HG02973 (cell line): ENCODE data around the gene PPOX.

Experiments used
- ATAC-seq: cut with Tn5 transposase; IDR thresholded peaks from one replicate; pipeline ENCODE4 v1.9.1; 2021; ENCODE audit warnings: moderate library complexity; ENCODE audit not compliant: unreplicated experiment

The PPOX gene

DNA sequence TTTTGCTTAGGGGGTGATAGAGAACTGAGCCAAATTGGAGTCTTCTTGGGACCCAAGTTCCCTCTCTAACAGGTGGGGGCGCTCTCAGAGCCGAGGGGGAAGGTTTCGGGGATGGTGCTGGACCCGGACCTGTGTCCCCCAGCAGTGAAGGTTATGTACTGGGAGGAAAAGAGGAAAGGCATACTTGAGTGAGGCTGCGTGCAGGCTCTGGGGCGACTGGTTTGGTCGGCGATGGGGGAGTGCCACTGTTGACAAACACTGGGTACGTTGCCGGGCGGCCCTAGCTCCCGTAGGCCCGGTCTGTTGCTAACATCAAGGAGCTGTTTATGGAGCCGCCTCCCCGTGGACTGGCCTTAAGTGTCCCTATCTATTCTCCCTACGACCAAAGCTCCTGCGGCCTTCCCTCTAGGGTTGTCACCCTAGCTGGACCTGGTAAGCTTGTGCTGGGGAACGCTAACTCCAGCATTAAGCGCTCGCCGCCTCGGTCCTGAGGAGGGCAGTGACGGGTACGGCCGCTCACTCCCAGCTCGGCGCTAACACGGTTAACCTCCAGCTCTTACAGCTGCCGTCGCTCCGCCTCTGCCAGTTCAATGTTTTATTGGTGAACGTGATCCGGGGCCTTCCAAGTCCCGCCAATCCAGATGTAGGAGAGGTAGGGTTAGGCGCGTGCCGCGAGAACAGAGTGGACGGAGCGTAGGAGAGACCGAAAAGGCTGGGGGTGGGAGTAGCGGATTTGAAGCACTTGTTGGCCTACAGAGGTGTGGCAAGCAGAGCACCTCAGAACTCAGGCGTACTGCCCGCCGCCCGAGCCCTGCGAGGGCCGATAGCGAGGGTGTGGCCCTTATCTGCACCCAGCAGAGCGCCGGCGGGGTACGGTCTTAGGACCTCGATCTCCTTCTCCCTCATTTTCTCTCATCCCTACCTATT is at the start of gene PPOX:
Gene PPOX (plus strand): TSS at position 685 of the 927 bp plus-strand sequence. CDS start 422 bp downstream, outside the sequence.
- peak; percentile 86 for ATAC-seq

DNA sequence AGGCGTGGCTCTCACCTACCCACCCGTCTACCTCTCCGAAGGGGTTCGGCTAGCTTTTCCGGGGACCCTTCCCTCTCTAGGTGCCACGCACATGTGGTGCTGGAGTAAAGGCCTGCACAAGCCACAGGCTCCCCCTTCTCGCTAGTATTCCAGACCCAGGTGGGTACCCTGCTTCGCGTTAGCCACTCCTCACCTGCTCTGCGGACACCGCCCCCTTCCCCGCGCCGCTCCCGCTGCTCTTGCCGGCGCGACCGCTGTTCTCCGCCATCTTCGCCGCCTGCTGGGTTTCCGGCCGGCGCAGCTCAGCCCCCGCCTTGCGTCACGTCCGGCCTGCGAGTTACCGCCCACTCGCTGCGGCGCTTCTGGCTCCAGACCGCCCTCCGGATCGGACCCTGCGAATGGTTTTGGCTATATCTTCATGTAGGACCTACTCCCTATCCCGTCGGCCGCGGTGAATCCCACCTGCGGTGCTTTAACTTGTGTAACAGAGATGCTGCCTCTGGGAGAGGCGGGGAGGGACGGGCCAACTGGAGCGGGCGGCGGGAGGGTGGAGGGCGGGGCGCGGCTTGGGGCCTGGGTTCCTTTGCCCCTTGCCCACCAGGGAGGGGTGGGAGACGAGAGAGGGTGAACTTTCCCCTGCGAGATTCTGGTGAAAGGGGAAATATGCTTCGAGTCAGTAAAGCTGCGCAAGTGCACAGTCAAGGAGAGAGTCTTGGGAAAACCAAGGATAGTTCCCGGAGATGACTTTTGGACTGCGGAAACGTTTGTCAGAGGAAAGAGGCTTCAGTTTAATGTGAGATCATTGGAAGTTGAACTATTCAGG is 48.3 kb upstream of the PPOX start, which contains the start of the genes NIT1 and PFDN2:
Gene NIT1 (plus strand): TSS at position 347 of the 823 bp plus-strand sequence. CDS start 72 bp downstream, at position 419.
Gene PFDN2 (minus strand): TSS at position 279 of the 823 bp plus-strand sequence. CDS start 11 bp downstream, at position 268.
- ATAC-seq: peak; percentile 71

DNA sequence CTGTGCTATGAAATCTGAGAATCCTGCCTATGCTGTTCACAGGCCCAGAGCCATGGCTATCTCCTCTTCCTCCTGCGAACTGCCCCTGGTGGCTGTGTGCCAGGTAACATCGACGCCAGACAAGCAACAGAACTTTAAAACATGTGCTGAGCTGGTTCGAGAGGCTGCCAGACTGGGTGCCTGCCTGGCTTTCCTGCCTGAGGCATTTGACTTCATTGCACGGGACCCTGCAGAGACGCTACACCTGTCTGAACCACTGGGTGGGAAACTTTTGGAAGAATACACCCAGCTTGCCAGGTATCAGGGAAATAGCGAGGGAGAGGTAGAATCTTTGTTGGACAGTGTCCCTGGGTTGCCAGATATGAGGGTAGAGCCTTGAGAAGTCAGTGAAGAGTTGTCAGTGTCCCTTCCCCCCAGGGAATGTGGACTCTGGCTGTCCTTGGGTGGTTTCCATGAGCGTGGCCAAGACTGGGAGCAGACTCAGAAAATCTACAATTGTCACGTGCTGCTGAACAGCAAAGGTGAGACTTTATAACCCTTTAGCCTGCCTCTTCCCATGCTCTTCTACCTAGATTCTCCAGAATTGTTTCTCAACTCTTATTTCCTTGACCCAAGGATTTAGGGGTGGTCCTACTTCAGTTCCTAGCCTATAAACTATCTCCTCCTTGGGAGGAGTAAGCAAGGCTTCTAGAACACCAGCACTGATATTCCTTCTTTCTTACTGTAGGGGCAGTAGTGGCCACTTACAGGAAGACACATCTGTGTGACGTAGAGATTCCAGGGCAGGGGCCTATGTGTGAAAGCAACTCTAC is 46.9 kb upstream of the PPOX start:
- ATAC-seq: peak; percentile 63

DNA sequence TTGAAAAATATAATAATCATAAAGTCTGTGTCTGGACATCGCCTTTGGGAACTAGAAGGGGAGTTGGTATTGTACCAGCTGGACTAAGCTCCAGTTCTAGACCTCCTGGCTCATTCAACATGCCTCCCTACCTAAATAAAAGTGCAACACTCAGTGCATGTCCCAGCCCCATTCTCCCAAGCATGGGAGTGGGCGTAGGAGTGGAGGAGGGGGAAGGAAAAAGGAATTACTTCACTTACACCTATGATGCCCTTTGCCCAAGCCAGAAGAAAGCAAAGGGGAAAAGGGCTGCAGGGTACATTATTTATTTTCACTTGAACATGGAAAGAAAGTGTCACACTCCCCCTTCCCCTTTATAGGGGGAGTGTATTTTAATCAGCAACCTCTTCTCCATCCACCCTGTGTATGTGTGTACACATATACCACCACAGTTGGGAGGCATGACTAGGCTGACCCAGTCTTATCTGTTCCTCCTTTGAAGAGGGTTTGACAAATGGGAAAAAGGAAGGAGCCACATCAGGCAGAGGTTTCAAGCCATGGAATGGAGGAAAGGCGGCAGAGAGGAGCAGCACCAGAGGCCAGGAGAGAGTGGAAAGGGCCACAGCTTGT is 45.1 kb upstream of the PPOX start:
- ATAC-seq: no peak

DNA sequence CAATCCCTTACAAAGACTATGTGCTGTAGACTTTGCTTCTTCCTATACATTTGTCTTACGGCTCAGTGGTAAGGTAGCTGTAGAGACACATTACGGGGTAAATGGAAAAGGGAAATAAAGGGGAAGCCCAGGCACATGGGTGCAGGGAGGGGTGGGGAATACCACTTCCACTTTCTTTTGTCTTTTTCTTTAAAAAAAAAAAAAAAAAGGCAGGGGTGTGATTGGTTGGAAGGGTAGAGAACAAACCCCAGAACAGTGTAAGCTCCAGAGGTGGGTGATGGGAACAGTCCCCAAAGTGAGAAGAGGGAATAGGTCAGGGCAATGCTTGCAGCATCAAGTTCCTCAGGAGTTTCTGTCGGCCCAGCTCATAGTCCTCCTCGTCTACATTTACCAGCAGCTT is 44.4 kb upstream of the PPOX start:
- no peak for ATAC-seq

DNA sequence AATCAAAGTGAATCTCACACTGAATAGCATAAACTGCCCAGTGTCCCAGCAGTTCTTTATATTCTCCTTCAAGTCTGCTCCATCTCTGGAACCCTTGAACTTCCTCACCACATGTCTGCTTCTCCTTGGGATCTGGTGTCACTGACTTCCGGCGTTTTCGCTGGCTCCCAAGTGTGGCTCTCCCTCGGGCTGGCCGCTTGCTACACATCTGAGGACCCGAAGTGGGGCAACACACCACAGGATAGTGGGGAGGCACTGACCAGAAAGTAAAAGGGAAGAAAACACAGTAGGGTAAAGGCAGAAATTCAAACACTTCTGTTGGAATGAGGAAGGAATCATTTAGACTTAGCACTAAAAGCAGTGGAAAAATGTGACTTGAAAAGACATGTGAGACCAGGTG is 43.3 kb upstream of the PPOX start:
- no peak for ATAC-seq

DNA sequence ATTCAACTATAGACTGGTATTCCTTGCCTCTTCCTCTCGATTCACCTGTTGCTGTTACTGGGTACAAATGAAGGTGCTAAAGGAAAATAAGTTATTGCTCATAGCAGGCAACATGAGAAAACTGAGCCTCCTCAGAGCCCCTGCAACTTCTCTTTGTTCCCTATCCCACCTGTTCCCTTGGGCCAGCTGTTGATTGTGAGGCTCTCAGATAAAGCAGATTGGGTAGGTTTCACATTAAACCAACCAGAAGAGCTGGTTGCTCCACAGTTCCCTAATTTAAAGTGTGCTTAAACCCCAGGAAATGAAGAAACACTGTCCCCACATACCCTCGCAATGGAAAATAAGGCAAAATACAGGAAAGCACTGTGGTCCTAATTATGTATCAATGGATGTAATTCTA is 38.6 kb upstream of the PPOX start:
- no peak for ATAC-seq

DNA sequence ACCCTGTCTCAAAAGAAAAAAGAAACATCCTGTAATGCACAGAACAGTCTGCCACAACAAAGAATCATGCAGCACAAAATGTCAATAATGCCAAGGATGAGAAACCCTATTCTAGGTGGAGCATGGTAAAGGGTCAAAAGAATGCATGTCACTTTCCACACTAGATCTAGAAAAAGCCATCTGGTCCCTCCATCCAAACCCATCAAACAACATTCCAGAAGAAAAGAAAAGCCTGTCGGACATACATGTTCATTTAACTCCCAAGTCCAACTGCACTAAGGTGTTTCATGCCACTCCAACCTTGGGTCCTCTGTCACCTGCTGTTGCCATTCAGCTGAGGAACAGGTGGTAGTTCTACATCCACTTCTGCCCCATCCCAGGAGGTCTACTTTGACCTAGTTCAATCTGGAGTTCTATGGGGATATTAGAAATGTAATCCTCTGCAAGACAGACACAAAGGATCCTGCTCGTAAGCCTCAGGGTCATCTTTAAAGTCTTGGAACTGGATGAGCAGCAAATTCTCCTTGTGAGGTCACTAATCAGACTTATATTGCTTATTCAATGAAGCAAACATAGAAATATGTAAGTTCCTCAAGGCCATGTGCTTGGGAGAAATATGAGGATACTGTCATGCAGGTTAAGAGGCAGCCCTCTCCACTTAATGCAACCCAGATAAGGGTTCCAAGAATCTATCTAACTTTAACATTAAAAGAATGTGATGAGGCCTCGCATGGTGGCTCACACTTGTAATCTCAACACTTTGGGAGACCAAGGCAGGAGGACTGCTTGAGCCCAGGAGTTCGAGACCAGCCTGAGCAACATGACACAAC is 37.4 kb upstream of the PPOX start:
- no peak for ATAC-seq

DNA sequence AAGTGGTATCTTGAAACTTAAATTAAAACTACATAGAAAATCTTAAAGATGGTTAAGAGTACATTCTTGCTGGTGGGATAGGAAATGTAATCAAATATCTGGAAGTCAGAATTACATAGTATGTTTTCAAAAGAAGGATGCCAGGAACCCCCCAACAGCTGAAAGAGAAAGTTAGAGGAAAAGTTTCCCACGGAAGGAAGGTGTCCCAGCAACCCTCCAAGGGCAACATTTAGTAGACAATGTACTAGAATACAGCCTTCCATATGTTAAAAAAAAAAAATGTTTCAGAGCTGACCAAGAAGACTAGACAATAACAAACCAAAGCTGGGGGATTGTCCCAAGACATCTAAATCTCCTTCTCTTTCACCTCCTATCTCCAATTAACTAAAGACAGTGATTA is 36.0 kb upstream of the PPOX start:
- ATAC-seq: no peak

DNA sequence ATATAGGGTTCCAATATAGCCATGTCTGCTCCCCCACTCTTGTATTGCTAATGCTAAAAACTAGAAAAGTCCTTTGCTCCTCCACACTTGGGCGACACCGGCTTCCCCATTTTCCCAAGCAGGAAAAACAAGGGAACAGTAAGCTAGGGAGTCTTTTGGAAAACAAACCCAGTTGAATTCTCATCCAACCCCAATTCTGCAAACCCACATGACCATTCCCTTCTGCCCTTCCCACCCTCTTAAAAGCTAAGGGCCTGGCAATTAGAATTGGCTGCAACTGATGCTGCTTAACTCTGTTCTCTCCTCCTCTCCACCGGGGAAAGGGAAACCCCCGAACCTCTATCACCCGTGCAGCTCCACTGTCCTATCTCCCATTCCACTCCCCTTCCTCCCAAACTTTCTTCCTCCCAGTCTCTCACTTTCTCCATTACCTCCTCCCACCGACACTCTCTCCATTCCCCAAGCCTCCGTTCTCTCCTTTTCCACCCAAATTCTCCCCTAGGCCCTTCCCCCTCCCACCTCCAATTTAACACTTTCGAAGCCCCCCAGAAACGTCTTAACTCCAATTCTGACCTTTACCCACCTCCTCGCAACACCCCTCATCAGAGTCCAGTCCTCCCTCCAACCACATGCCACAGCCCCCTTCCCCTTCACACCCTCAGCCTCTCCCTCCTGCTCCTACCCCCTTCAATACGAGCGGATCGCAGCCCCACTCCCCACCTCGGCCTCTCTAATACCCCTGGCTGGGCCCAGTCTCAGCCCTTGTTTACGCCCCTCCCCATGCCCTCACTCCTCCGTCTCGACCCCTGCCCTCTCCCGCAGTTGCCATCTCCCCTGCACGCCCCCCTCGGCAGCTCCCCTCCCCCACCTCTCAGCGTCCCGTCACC is 34.5 kb upstream of the PPOX start:
- ATAC-seq: no peak

DNA sequence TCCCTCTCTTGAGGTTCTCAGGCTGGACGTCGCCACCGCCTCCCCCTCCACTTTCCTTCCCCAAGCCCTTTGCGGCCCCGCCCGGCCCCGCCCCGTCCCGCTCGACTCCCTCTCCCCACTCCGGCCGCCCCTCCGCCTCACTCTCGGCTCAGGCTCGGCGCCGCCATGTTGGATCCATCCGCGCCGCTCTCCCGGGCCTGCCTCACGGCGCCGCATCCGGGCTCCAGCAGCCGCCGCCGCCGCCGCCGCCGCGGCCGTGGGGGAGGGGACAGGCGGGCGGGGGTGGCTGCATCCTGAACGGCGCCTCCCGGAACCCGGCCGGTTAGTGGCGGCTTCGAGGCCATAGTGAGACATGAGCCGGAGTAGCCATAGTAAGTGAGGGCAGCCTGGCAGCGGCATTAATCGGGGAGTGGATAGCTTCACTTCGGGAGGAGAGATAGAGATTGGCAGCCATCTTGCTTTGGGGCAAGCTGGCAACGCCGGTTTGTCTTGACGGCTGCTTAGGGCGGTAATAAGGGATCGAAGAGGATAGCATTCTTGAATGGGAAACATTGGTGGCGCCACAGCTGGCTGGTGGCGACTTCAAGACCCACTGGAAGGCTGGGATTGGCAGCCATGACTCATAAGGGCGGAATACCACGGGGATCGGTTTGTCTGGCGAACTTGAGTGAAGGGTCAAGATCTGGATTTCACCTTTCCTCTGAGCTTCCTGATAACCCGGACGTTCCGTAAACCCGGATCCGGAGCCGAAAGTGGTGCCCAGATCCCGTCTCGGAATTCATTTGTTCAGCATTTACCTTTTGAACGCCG is 33.6 kb upstream of the PPOX start, which contains the start of gene DEDD:
Gene DEDD (minus strand): TSS at position 258 of the 810 bp plus-strand sequence. CDS start 8,205 bp downstream, outside the sequence.
- peak; percentile 88 for ATAC-seq

DNA sequence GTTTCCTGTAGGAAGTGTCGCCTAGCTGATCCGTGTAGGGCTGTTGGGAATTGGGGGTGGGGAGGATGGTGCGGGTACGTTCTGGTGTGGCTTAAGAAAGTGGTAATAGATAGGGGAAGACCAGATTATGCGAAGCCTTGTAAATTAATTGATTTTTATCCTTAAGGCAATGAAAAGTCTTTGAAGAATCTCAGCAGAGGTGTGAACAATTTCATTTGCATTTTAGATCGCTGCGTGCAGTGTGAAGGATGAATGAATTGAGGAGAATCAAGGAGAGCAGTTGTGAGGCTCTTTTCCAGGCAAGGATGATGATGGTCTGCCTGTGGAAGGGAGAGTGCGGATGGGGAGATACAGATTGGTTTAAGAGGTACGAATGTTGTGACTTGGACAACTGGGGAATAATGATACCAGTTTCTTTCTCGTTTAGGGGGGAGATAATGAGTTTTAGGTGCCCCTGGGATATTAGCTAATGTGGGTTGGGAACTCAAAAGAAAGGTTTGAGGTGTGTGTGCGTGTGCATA is 32.9 kb upstream of the PPOX start:
- ATAC-seq: peak; percentile 10

DNA sequence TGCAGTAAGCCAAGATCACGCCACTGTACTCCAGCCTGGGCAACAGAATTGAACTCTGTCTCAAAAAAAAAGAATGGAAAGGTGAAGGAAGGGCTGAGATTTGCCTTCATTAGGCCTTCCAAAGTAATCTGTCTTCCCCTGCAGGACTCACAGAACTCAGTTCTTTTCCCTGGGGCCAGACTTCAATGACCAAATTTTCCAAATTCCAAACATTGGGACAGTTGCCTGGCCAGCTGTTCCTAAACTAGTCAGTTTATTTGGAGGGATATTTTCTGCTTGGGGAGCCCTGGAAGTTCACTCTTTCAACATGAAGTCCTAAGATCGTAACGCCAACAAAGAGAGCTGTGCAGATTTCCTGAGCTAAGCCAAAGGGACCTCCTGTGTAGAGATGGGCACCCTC is 28.3 kb upstream of the PPOX start:
- ATAC-seq: no peak

DNA sequence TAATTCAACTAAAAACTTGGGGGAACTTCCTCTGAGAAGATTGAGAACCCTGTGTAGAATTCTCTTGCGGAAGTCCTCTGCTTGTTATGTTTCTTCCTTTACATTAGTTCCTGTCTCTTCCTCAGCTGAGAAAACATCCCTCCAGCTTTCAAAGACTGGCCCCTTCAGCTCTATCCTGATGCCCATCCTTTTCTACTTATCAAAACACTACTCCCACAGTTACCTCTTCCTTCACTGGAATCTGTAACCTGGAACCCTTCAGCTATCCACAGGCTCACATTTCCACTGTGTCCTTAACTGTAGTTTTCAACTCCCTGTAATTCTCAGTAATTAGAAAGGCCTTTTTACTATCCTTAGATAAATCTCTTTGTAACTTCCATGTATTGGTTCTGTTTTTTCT is 27.8 kb upstream of the PPOX start:
- no peak for ATAC-seq

DNA sequence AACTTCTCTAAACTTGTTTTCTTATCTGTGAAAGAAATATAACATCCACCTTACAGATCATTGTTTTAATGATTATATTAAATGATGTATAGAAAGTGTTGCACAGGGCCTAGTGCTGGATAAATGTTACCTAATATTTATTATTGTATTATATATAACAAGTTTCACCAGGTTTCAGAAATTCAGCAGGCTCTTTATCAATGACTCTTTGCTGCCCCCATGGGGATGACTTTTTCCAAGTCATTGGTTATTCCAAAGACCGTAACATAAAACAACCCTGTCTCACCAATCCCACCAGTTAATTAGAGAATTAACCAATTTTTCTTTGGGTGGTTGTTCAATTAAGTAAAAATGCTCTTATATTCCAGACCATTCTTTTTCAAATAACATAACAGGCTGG is 26.5 kb upstream of the PPOX start:
- no peak for ATAC-seq

DNA sequence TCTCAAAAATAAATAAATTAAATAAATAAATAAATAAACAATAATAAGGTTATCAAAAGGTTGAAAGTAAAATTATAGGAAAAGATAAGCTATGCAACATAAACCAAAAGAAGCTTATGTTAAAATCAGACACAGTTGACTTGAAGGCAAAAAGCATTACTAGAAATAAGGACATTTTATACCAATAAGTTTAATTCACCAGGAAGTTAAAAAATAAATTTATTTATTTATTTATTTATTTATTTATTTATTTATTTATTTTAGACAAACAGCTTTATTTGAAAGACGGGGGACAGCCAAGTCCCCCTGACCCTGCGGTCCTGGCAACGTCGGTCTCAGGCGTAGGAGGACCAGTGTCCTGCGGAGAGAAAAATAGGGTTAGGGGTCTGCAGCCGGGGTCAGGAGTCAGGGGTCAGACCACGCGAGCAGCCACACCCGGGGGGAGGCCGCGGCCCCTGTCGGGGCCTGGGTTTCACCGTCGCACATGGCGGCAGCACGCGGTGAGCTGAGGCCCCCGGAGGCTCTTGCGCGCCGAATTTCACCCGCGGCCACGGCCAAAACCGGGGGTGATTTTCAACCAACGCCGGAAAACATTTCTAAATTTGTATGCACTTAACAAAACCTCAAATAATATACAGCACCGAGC is 25.3 kb upstream of the PPOX start:
- ATAC-seq: no peak

DNA sequence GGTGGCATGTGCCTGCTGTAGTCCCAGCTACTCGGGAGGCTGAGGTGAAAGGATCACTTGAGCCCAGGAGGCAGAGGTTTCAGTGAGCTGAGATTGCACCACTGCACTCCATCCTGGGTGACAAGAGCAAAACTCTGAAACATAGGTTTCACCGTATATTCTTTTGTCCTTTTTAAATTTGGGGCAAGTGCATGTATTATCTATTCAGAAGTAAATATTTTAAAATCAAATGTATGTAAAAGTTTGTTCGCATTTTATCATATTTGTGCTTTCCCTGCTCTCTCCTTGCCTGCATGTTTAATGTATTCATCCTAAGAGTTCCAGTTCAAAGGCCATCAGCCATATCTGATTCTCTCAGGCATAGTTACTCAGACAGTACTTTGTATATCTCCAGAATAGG is 20.4 kb upstream of the PPOX start:
- ATAC-seq: no peak
